ENCODE measurements around the gene APELA.
"Not testable (repeated sequence)": the region's sequence is repeated elsewhere in the genome, so short reads cannot be mapped to it uniquely, and the experiment has no call there.

The APELA gene

DNA sequence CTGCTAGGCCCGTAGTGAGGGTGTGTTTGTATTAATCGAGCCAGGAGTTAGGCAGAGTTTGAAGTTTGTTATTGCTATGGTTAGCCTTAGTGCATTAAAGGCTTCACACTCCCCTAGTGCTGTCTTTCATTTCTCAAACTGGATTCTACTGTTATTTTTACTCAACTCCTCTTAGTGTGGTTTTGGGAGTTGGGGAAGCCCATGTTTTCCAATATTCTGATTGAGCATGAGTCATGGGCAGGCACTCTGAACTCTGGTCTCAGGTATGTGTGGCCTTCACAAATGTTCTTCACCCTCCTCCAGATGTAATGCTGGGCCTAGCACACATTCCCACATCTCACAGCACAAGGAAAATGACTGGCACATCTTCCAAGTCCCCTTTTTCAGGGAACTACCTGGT, 50.1 kb downstream of the APELA start:
- DNase-seq = peak; percentile 15

DNA sequence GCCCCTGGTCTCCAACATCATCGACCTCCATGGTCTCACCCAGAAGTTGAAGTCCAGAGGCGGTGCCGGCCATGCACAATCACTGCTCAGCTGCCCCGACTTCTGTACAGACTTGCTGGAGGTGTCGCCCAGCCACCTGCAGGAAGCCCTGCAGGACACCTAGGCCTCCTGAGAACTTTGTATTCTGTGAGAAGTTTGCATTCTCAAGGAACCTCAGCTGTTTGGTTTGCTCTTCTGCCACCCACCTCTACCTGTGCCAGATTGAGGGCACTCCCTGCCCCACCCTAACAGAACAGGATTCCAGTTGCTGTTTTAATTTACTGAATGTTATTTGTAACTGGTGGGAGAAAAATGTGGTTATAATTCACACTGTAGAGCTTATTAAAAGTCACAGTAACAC, 53.7 kb downstream of the APELA start:
- no peak for DNase-seq

GRCh38 chr4:164931551-164932324, 54.8 kb downstream of the APELA start:
- DNase-seq = no peak

DNA sequence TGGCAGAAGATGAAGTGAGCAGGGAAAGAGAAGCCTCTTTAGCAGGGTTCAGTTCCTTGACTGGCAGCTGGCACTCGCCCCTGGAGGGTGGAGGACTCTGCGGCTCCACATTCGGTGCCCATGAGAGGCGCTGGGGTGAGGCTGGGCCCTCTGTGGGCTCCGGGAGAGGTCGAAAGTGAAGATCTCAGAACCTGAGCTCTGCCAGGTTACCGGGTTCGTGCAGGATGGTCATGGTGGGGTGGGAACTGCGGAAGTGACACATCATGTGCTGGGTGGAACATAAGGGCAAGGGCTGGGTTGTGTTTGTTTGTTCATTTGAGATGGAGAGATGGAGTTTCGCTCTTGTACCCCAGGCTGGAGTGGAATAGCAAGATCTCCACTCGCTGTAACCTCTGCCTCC, 56.3 kb downstream of the APELA start:
- DNase-seq = no peak

- no peak for DNase-seq
These were observed 58.4 kb downstream of the APELA start for GRCh38 chr4:164935363-164935762.

- DNase-seq = not testable (repeated sequence)
These were observed 59.1 kb downstream of the APELA start for GRCh38 chr4:164935865-164936606.

DNA sequence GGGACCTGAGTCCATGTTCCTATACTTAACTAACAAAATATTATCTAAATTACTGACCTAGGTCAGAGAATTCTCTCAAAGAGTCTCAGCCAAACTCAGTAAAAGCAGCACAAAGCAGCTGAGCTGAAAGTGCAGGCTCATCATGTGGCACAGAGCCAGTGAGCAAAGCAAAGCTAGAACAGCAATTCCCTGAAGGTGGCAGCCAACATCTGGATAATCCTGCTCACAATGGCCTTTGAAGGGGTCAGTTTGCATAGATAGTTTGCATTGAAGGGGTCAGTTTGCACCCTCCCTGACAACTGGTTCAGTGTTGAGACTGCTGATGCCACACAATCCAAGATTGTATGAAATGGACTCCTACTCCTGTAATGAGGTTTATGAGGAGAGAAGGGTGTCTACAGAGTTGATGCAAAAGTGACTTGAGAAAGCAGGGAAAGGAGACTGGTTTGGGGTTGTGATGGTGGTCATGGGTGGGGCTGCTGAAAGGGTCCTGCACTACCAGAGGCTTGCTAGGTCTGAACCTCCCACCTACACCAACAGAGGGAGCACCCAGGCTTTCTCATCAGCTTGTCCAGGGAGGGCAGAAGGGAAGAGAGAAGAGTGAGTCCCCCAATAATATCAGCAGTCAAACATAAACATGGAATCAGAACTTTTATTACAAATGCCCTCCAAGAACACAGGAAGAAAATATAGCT, 60.7 kb downstream of the APELA start:
- DNase-seq = peak; percentile 35

DNA sequence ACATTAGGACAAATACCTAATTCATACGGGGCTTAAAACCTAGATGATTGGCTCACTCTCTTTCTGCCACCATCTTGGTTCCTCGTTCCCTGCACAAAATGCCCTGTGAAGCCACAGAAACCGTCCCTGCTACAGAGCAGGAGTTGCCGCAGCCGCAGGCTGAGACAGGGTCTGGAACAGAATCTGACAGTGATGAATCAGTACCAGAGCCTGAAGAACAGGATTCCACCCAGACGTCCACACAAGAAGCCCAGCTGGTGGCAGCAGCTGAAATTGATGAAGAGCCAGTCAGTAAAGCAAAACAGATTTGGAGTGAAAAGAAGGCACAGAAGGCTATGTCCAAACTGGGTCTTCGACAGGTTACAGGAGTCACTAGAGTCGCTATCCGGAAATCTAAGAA, 66.2 kb downstream of the APELA start:
- DNase-seq = no peak

DNA sequence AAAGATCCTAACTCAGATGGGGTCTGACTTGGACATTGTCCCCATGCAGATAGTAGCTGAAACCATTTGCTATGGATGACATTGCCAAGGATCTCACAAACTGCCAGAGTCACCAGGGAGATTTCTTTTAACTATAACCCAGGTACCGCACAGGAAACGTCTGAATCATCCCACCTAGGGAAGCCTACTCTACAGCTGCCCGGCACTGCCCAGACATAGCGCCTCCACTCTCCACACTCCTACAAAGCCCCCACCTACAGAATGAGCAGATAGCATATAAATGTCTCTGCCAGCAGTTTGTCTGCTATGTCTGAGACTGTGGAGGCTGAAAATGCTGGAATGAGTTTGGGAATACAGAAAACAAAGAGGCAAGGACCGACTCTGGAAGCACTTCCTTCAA, 68.2 kb downstream of the APELA start:
- no peak for DNase-seq

- DNase-seq = no peak
These were observed 69.8 kb downstream of the APELA start for GRCh38 chr4:164946810-164947209.
